ENCODE data around the gene PSIP1. TPM values are rescaled to one million over a fixed set of nuclear protein-coding genes. Genes with fewer than 3 reads are reported as not detected.

Gene PSIP1
- total RNA-seq, 1 experiment from 2014 or later, result 67.8 TPM

DNA sequence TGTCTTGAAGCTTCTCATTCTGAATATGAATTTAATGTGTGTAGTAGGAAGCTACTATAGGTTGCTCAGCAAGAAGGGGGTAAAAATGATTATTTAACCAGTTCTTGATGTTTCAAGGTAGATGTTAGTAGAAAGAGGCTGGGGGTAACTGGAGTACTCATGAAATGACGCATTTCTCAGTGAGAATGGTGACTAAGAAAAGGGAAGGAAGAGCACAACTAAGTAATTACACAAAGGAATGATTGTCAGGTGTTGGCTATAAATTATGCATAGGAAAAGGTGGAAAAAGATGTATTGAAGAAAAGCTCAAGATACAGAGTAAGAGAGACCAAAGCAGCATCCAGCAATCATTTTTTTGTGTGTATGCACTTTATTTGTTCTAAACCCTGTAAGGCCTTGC is 1.4 kb upstream of the PSIP1 start:
- H4K20me1 ChIP-seq (ENCODE audit: insufficient read depth), result peaks cover 2% of the 10 kb centered on the region; the same call in 1 of the 2 replicates
- no peak overlapping the region for H3K4me3 ChIP-seq
- no TSS peak for BruUV-seq (replicated peaks)
- H3K36me3 ChIP-seq (ENCODE audit: low read depth), result no peaks in the 10 kb centered on the region
- peaks cover 28% of the 10 kb centered on the region for H3K79me2 ChIP-seq (ENCODE audit: low read depth)
- CTCF ChIA-PET, result no interaction called here
- no peak overlapping the region for H2AFZ ChIP-seq
- no peaks in the 10 kb centered on the region for H3K27me3 ChIP-seq (ENCODE audit: insufficient read depth, low read depth)
- no peaks in the 10 kb centered on the region for H3K9me3 ChIP-seq (ENCODE audit: insufficient read depth, low read depth)
- no peaks in the 10 kb centered on the region for H3K9me2 ChIP-seq (ENCODE audit: insufficient read depth)
- no peak overlapping the region for H3K27ac ChIP-seq
- no peaks in the 10 kb centered on the region for H3F3A ChIP-seq (ENCODE audit: insufficient read depth, low read depth)
- no peak for DNase-seq
- POLR2A ChIA-PET (ENCODE audit: unreplicated experiment), result no interaction called here
- TF ChIP-seq, protein P1, sequence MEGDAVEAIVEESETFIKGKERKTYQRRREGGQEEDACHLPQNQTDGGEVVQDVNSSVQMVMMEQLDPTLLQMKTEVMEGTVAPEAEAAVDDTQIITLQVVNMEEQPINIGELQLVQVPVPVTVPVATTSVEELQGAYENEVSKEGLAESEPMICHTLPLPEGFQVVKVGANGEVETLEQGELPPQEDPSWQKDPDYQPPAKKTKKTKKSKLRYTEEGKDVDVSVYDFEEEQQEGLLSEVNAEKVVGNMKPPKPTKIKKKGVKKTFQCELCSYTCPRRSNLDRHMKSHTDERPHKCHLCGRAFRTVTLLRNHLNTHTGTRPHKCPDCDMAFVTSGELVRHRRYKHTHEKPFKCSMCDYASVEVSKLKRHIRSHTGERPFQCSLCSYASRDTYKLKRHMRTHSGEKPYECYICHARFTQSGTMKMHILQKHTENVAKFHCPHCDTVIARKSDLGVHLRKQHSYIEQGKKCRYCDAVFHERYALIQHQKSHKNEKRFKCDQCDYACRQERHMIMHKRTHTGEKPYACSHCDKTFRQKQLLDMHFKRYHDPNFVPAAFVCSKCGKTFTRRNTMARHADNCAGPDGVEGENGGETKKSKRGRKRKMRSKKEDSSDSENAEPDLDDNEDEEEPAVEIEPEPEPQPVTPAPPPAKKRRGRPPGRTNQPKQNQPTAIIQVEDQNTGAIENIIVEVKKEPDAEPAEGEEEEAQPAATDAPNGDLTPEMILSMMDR (conservative IDR thresholded peaks at IDR 0.05), result no peak
- no peak for TF ChIP-seq EZH2 (IDR thresholded peaks at IDR 0.05; ENCODE audit: low read depth)
- H3K4me1 ChIP-seq (replicated peaks; ENCODE audit: insufficient read depth), result peaks cover 22% of the 10 kb centered on the region
- intact Hi-C loops (cut with micrococcal nuclease; ENCODE audit: unreplicated experiment), result loop anchor here (5.0 kb wide), 1 partner anchor 310 kb away; no protein-coding TSS in a partner anchor
- peak overlapping the region; percentile 81; the same call in 1 of the 2 replicates for H3K4me2 ChIP-seq

- DNase-seq, result peak in 1 of 2 experiments; percentile 7
- Histone ChIP-seq H3K27ac (no peak overlapping the region; the same call in 1 of the 2 replicates), H4K20me1 (ENCODE audit: insufficient read depth) (peaks cover 2% of the 10 kb centered on the region; the same call in 1 of the 2 replicates), H3K4me2 (peak overlapping the region; percentile 81), H3F3A (ENCODE audit: insufficient read depth, low read depth) (no peaks in the 10 kb centered on the region), H3K9me3 (ENCODE audit: insufficient read depth, low read depth) (no peaks in the 10 kb centered on the region), H3K27me3 (ENCODE audit: insufficient read depth, low read depth) (no peaks in the 10 kb centered on the region), H3K79me2 (ENCODE audit: low read depth) (peaks cover 28% of the 10 kb centered on the region), H3K4me1 (replicated peaks; ENCODE audit: insufficient read depth) (peaks cover 22% of the 10 kb centered on the region), H2AFZ (peak overlapping the region; percentile 80), H3K36me3 (ENCODE audit: low read depth) (no peaks in the 10 kb centered on the region), H3K9me2 (ENCODE audit: insufficient read depth) (no peaks in the 10 kb centered on the region), H3K4me3 (peak overlapping the region; percentile 68)
- intact Hi-C loops (cut with micrococcal nuclease; ENCODE audit: unreplicated experiment), result loop anchor here (2.0 to 5.0 kb wide), 2 partner anchors 43 to 312 kb away; partner anchors contain the start of gene CCDC171
- CTCF ChIA-PET, result no interaction called here
- no TSS peak for BruUV-seq (replicated peaks)
- TF ChIP-seq EZH2 (IDR thresholded peaks at IDR 0.05; ENCODE audit: low read depth), result no peak
- TF ChIP-seq, protein P1 (conservative IDR thresholded peaks at IDR 0.05), result no peak
- POLR2A ChIA-PET (ENCODE audit: unreplicated experiment), result no interaction called here
These were observed 610 bp downstream of the PSIP1 start for GRCh38 chr9:15509931-15510788.

GRCh38 chr9:15505921-15506320 is 4.8 kb downstream of the PSIP1 start:
- no peaks in the 10 kb centered on the region for H3K36me3 ChIP-seq (ENCODE audit: low read depth)
- H3K9me3 ChIP-seq (ENCODE audit: insufficient read depth, low read depth), result no peaks in the 10 kb centered on the region
- no peak overlapping the region for H3K4me3 ChIP-seq
- intact Hi-C loops (cut with micrococcal nuclease; ENCODE audit: unreplicated experiment), result no loop called here
- CTCF ChIA-PET, result no interaction called here
- no peak overlapping the region for H3K4me2 ChIP-seq
- H2AFZ ChIP-seq, result no peak overlapping the region
- H3K9me2 ChIP-seq (ENCODE audit: insufficient read depth), result no peaks in the 10 kb centered on the region
- POLR2A ChIA-PET (ENCODE audit: unreplicated experiment), result no interaction called here
- H3K27me3 ChIP-seq (ENCODE audit: insufficient read depth, low read depth), result no peaks in the 10 kb centered on the region
- H3F3A ChIP-seq (ENCODE audit: insufficient read depth, low read depth), result no peaks in the 10 kb centered on the region
- DNase-seq, result no peak
- TF ChIP-seq, protein P1 (conservative IDR thresholded peaks at IDR 0.05), result no peak
- TF ChIP-seq EZH2 (IDR thresholded peaks at IDR 0.05; ENCODE audit: low read depth), result no peak
- peaks cover 14% of the 10 kb centered on the region for H3K4me1 ChIP-seq (replicated peaks; ENCODE audit: insufficient read depth)
- peaks cover 2% of the 10 kb centered on the region; the same call in 1 of the 2 replicates for H4K20me1 ChIP-seq (ENCODE audit: insufficient read depth)
- peaks cover 28% of the 10 kb centered on the region for H3K79me2 ChIP-seq (ENCODE audit: low read depth)
- H3K27ac ChIP-seq, result no peak overlapping the region
- BruUV-seq (replicated peaks), result no TSS peak

All from PC-9 (cell line).